SU-DHL-6 (cell line): ENCODE measurements around the gene HOTAIR.

Experiments
- EZH2phosphoT487 ChIP-seq: fragments of 200-600 bp; sonication (generic), shearing (Covaris generic); conservative IDR thresholded peaks from 2 replicates; pipeline ENCODE4 v1.6.1; 2018; ENCODE audit warnings: mild to moderate bottlenecking, antibody characterized with exemption, low read length, moderate library complexity, mixed read lengths
- TF ChIP-seq, protein P1 (sequence below): fragments of 200-600 bp; sonication (generic); IDR thresholded peaks from one replicate; pipeline ENCODE4 v1.5.1; 2017; ENCODE audit warnings: antibody characterized with exemption, mild to moderate bottlenecking, low read length, moderate library complexity; ENCODE audit not compliant: insufficient read depth, poor library complexity, severe bottlenecking

DNA sequence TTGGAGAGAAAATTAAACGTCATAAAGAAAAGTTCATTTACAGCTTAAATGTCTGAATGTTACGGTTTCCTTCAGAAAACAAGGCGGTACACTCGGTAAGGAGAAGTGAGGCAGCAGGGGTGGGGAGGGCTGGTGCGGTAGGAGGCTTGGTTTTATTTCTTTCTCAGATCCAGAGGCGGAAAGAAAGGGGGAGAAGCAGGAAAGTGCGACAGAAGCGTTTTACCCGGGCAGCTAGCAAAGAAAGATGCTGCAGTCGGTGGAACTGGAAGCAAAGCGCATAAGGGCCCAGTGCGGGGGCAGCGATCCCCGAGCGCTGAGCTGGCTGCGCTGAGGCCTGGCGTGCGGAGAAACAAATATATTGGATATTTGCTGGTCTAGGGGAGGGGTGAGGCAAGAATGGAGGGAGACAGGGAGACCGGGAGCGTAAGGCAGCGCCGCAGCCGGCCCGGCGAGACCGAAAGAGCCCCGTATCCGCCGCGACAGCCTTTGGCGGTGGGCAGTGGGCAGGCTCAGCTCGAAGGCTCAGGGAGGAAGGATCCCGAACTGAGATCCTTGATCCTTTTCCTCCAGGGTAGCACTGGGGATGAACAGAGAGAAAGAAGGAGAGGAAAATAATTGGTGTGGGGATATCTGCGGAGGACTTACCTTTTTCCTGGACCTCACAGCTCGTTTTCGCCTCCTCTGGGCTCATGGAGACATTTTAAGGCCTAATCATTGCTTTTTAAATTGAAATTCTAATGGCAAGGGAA, 8.2 kb downstream of the HOTAIR start:
- TF ChIP-seq, protein P1, sequence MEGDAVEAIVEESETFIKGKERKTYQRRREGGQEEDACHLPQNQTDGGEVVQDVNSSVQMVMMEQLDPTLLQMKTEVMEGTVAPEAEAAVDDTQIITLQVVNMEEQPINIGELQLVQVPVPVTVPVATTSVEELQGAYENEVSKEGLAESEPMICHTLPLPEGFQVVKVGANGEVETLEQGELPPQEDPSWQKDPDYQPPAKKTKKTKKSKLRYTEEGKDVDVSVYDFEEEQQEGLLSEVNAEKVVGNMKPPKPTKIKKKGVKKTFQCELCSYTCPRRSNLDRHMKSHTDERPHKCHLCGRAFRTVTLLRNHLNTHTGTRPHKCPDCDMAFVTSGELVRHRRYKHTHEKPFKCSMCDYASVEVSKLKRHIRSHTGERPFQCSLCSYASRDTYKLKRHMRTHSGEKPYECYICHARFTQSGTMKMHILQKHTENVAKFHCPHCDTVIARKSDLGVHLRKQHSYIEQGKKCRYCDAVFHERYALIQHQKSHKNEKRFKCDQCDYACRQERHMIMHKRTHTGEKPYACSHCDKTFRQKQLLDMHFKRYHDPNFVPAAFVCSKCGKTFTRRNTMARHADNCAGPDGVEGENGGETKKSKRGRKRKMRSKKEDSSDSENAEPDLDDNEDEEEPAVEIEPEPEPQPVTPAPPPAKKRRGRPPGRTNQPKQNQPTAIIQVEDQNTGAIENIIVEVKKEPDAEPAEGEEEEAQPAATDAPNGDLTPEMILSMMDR = no peak
- no peak for TF ChIP-seq EZH2phosphoT487
